Stimulated activated memory B cell treated with anti-CD40 and anti-IgM and Interleukin-4, amounts not matched to agents 10 μg/mL and 1 μg/mL and 100 μg/mL, for 72 hours (primary cell): ENCODE results near the gene LSM14A.

Experiments
- ATAC-seq: fragments of 150-1000 bp; cut with Tn5 transposase; 2 replicates; pipeline ENCODE4 v1.10.0; 2021
- H3K27ac Mint-ChIP-seq: one replicate; pipeline ENCODE4 v1.8.0; 2022; ENCODE audit warnings: mild to moderate bottlenecking, mixed read lengths
- H3K27me3 Mint-ChIP-seq: one replicate; pipeline ENCODE4 v1.8.0; 2022; ENCODE audit warnings: mixed read lengths
- H3K36me3 Mint-ChIP-seq: one replicate; pipeline ENCODE4 v1.8.0; 2022; ENCODE audit warnings: mixed read lengths
- H3K4me1 Mint-ChIP-seq: one replicate; pipeline ENCODE4 v1.8.0; 2022; ENCODE audit warnings: mixed read lengths
- H3K4me3 Mint-ChIP-seq: one replicate; pipeline ENCODE4 v1.8.0; 2022; ENCODE audit warnings: mild to moderate bottlenecking, moderate library complexity, mixed read lengths
- H3K9me3 Mint-ChIP-seq: one replicate; pipeline ENCODE4 v1.8.0; 2022; ENCODE audit warnings: mixed read lengths

Gene LSM14A

DNA sequence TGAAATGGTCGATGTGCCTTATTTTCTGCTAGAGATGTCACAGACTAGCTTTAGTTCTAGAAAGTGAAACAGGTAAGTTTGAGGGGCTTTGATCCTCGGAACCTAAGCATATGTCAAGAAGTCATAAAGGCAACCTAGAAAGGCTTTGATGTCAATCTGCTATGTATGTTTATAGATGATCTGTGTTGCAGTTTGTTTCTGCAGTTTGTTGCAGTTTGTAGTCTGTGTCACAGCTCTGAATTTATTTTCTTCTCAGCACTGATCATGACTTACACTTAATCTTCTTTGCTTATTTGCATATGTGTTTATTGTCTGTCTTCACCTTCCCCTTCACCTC lies 5.9 kb downstream of the LSM14A start:
- peaks cover 42% of the 10 kb centered on the region for H3K36me3 Mint-ChIP-seq
- H3K27ac Mint-ChIP-seq = no peak overlapping the region
- H3K4me1 Mint-ChIP-seq = peaks cover 91% of the 10 kb centered on the region

GRCh38 chr19:34179066-34179465 lies 6.8 kb downstream of the LSM14A start:
- H3K4me1 Mint-ChIP-seq = peaks cover 84% of the 10 kb centered on the region
- no peak for ATAC-seq
- no peaks in the 10 kb centered on the region for H3K9me3 Mint-ChIP-seq
- H3K27ac Mint-ChIP-seq = peak overlapping the region; percentile 58
- no peak overlapping the region for H3K4me3 Mint-ChIP-seq
- H3K36me3 Mint-ChIP-seq = peaks cover 37% of the 10 kb centered on the region
- H3K27me3 Mint-ChIP-seq = no peaks in the 10 kb centered on the region

More for the DNA sequence above, 5.9 kb downstream of the LSM14A start:
- no peaks in the 10 kb centered on the region for H3K27me3 Mint-ChIP-seq
- no peak for ATAC-seq
- H3K9me3 Mint-ChIP-seq = no peaks in the 10 kb centered on the region
- H3K4me3 Mint-ChIP-seq = peak overlapping the region; percentile 24

GRCh38 chr19:34180273-34180672 lies 8.0 kb downstream of the LSM14A start:
- Mint-ChIP-seq H3K36me3 (peaks cover 42% of the 10 kb centered on the region), H3K4me1 (peaks cover 86% of the 10 kb centered on the region), H3K27ac (peak overlapping the region; percentile 64), H3K27me3 (no peaks in the 10 kb centered on the region), H3K9me3 (no peaks in the 10 kb centered on the region), H3K4me3 (no peak overlapping the region)
- no peak for ATAC-seq

DNA sequence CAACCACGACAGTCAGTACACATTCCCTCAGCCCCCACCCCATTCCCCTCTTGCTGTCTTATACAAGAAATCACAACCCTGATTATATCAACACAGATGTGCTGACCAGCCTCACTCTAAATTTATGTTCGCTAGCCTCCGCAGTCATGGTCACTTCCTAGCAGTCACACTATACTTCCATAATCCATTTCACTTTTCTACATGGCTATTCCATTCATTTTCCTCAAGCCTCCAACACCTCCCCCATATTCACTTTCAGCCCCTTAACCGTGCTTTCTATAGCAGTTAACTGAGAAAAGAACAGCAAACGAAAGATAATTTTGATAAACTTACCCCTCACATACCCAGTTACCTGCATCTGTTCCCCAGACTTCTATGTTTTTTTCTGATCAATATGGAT lies 8.4 kb downstream of the LSM14A start:
- H3K4me3 Mint-ChIP-seq = peak overlapping the region; percentile 22
- H3K36me3 Mint-ChIP-seq = peaks cover 42% of the 10 kb centered on the region
- no peaks in the 10 kb centered on the region for H3K27me3 Mint-ChIP-seq
- peak overlapping the region; percentile 64 for H3K27ac Mint-ChIP-seq
- H3K4me1 Mint-ChIP-seq = peaks cover 86% of the 10 kb centered on the region
- ATAC-seq = no peak
- no peaks in the 10 kb centered on the region for H3K9me3 Mint-ChIP-seq

- ATAC-seq = no peak
- peak overlapping the region; percentile 22 for H3K4me3 Mint-ChIP-seq
- peaks cover 42% of the 10 kb centered on the region for H3K36me3 Mint-ChIP-seq
- peaks cover 86% of the 10 kb centered on the region for H3K4me1 Mint-ChIP-seq
- peak overlapping the region; percentile 64 for H3K27ac Mint-ChIP-seq
- no peaks in the 10 kb centered on the region for H3K27me3 Mint-ChIP-seq
- no peaks in the 10 kb centered on the region for H3K9me3 Mint-ChIP-seq
Measured at GRCh38 chr19:34181111-34181864, 9.0 kb downstream of the LSM14A start.

DNA sequence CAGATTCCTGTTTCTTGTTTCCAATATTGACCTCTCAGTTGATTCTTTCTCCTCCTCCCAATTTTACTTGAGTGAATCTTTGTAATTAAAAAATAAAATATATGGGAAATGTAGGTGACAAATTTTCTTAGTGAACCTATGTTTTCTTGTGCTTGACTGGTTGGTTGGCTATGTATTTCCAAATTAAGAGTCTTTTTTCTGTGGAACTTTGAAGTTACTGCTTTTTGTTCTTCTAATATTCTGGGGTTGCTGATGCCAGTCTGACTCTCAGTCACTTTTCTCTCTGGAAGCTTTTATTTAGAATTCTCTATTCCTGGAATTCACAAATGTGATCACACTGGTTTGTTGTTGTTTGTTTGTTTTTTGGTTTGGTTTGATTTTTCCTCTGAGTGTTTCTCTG lies 9.8 kb downstream of the LSM14A start:
- Mint-ChIP-seq H3K4me1 (peaks cover 82% of the 10 kb centered on the region), H3K4me3 (no peak overlapping the region), H3K27me3 (no peaks in the 10 kb centered on the region), H3K36me3 (peaks cover 42% of the 10 kb centered on the region), H3K9me3 (no peaks in the 10 kb centered on the region), H3K27ac (no peak overlapping the region)
- ATAC-seq = no peak

DNA sequence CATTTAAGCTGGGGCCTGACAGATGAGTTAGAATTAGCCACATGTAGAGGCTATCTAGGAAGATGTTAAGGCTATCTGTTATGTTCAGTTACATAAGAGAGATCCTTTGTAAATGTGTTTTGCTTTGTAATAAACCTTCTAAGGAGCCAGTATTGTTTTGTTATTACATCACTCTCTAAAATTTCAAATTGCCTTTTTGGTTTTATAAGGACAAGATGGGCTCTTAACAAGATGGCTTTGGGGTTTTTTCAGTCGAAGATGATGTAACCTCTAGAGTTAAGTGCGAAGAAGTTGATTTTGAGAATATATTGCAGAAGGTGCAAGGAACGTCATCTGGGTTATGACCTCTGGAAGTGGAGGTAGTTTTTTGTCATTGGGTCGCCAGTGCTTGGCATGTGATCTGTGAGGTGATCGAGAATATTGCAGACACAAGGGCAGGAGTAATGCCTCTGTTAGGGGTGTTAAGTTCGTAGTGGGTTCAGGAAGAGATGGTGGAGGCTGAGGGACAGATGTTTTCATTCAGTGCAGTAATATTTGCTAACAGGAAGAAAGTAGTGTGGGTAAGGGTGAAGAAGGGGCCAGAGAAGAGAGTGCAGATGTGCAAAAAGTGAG lies 12.7 kb downstream of the LSM14A start:
- H3K27ac Mint-ChIP-seq = peak overlapping the region; percentile 18

DNA sequence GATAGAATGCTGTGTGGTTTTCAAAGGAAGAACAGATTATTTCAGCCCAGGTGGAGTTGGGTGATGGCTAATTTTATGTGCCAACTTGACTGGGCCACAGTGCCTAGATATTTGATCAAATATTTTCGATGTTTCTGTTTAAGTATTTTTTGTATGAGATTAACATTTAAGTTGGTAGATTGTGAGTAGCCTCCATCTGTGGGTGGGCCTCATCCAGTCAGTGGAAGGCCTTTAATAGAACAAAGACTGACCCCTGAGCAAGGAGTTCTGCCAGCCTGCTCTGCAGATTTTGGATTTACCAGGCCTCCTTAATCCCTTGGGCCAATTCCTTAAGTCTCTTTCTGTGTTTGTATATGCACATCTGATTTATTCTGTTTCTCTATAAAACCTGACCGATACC lies 13.9 kb downstream of the LSM14A start:
- H3K36me3 Mint-ChIP-seq = peaks cover 24% of the 10 kb centered on the region
- H3K27me3 Mint-ChIP-seq = no peaks in the 10 kb centered on the region
- H3K27ac Mint-ChIP-seq = no peak overlapping the region
- no peaks in the 10 kb centered on the region for H3K9me3 Mint-ChIP-seq
- H3K4me1 Mint-ChIP-seq = peaks cover 81% of the 10 kb centered on the region
- no peak for ATAC-seq
- H3K4me3 Mint-ChIP-seq = no peak overlapping the region

More for the DNA sequence above, 12.7 kb downstream of the LSM14A start:
- no peaks in the 10 kb centered on the region for H3K27me3 Mint-ChIP-seq
- no peaks in the 10 kb centered on the region for H3K9me3 Mint-ChIP-seq
- H3K4me3 Mint-ChIP-seq = peak overlapping the region; percentile 12
- peaks cover 35% of the 10 kb centered on the region for H3K36me3 Mint-ChIP-seq
- no peak for ATAC-seq
- H3K4me1 Mint-ChIP-seq = peaks cover 81% of the 10 kb centered on the region

- H3K27me3 Mint-ChIP-seq = no peaks in the 10 kb centered on the region
- H3K4me3 Mint-ChIP-seq = no peak overlapping the region
- peaks cover 81% of the 10 kb centered on the region for H3K4me1 Mint-ChIP-seq
- no peak for ATAC-seq
- H3K9me3 Mint-ChIP-seq = no peaks in the 10 kb centered on the region
- H3K36me3 Mint-ChIP-seq = peaks cover 16% of the 10 kb centered on the region
- no peak overlapping the region for H3K27ac Mint-ChIP-seq
Measured at GRCh38 chr19:34187011-34187410, 14.7 kb downstream of the LSM14A start.

DNA sequence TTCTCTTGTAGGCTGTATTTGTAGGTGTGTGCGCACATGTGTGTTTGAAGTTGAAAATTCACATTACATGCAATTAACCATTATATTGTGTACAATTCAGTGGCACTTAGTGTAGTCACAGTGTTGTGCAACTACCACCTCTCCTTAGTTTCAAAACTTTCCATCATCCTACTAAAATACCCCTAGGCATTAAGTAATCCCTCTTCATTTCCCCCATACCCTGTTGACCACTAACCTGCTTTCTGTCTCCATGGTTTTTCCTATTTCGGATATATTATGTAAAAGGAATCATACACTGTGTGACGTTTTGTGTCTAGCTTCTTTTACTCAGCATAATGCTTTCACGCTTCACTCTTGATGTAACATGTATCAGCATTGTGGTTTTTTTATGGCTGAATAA lies 16.1 kb downstream of the LSM14A start:
- Mint-ChIP-seq H3K27ac (no peak overlapping the region), H3K36me3 (peaks cover 5% of the 10 kb centered on the region), H3K4me1 (peaks cover 73% of the 10 kb centered on the region), H3K9me3 (no peaks in the 10 kb centered on the region), H3K4me3 (no peak overlapping the region), H3K27me3 (no peaks in the 10 kb centered on the region)
- no peak for ATAC-seq

DNA sequence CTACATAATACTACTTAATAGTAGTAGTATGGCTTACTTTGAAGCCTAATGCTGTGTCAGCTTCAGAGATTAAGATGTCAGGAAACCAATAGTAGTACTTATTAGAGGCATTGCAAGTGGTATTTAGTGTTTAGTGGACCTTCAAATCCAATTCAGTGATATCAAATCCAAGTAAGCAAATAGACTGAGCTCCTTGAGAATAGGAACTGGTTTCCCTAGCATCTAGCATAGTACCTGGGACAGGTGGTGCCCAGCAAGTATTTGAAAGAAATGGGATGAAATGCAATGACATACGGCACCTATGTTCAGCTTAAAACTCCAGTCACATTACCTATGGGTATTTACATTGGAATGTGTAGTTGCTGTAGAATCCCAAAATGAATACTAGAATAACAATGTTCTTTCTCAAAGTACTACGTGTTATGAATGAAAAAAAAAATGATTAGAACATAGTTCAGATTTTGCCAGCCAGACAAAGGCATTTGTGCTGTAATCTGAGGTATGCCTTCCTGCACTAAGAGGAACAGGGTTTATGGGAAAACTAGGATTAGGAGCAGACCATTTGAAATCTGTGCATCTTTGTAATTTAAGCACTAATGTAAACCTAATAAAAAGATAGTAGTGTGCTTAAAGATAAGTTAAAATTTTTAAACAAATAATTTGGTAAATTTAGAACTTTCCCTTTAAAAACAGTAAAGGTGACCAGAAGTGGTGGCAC lies 17.1 kb downstream of the LSM14A start:
- Mint-ChIP-seq H3K9me3 (no peaks in the 10 kb centered on the region), H3K27me3 (no peaks in the 10 kb centered on the region), H3K4me1 (peaks cover 82% of the 10 kb centered on the region), H3K36me3 (peaks cover 5% of the 10 kb centered on the region), H3K27ac (no peak overlapping the region), H3K4me3 (no peak overlapping the region)
- no peak for ATAC-seq

DNA sequence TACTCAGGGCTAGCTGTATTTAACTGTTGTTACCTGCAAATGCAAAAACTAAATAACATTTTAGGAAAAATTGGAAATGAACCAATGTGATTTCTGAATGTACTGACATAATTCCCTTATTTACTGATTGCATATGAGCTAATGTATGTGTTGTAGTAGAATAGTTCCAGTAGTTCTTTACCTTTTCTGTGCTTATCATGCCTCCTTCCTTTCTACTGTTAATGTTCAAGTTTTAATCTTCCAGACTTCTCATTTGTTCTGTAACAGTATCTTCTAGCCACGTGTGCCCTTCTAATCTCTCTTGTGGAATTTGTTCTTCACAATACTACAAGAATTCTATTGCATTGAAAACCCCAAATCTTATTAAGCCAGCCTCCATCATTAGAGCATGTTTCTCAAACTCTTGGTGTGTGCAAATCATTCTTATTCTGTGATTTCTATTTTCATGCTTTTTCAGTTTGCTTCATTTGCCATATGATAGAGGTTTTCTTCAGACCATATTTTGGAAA lies 17.7 kb downstream of the LSM14A start:
- H3K4me3 Mint-ChIP-seq = no peak overlapping the region
- H3K27ac Mint-ChIP-seq = no peak overlapping the region
- H3K27me3 Mint-ChIP-seq = no peaks in the 10 kb centered on the region
- H3K36me3 Mint-ChIP-seq = peaks cover 4% of the 10 kb centered on the region
- H3K4me1 Mint-ChIP-seq = peaks cover 79% of the 10 kb centered on the region
- no peak for ATAC-seq
- no peaks in the 10 kb centered on the region for H3K9me3 Mint-ChIP-seq

- H3K36me3 Mint-ChIP-seq = peaks cover 7% of the 10 kb centered on the region
- no peak overlapping the region for H3K4me3 Mint-ChIP-seq
- peak overlapping the region; percentile 62 for H3K27ac Mint-ChIP-seq
- H3K27me3 Mint-ChIP-seq = no peaks in the 10 kb centered on the region
- H3K9me3 Mint-ChIP-seq = no peaks in the 10 kb centered on the region
- peaks cover 64% of the 10 kb centered on the region for H3K4me1 Mint-ChIP-seq
- ATAC-seq = no peak
Measured at GRCh38 chr19:34191355-34191962, 19.2 kb downstream of the LSM14A start.

DNA sequence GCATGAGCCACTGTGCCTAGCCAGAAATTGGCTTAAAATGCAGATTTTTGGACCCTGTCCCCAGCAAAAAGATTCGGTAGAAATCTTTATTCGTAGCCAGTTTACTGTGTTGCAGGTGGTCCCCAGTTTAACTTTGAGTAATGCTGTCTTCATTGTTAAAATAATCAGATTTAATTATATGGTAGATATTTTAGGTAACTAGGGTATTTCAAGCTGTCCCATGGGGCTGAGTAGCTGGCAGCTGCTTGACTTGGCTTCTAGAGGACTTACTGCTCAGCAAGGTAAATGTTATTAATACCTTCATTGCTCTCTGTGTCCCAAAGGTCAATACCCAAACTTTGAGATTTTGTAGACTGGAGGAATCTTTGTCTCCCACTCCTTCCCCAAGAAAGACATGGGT lies 21.1 kb downstream of the LSM14A start:
- H3K9me3 Mint-ChIP-seq = no peaks in the 10 kb centered on the region
- peak overlapping the region; percentile 55 for H3K4me3 Mint-ChIP-seq
- H3K27me3 Mint-ChIP-seq = no peaks in the 10 kb centered on the region
- H3K4me1 Mint-ChIP-seq = peaks cover 53% of the 10 kb centered on the region
- peak; percentile 70 for ATAC-seq
- H3K27ac Mint-ChIP-seq = peak overlapping the region; percentile 81
- peaks cover 12% of the 10 kb centered on the region for H3K36me3 Mint-ChIP-seq

DNA sequence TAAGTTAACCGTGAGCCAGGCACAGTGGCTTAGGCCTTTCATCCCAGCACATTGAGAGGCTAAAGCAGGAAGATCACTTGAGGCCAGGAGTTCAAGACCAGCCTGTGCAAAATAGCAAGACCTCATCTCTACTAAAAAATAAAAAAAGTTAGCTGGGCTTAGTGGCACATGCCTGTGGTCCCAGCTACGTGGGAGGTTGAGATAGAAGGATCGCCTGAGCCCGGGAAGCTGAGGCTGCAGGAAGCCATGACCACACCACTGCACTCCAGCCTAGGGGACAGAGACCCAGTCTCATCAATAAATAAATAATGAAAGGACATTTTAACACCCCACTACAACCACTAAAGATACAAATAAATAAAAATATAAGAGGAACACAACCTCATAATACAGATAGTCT lies 21.6 kb downstream of the LSM14A start:
- H3K27me3 Mint-ChIP-seq = no peaks in the 10 kb centered on the region
- peaks cover 48% of the 10 kb centered on the region for H3K4me1 Mint-ChIP-seq
- peak overlapping the region; percentile 81 for H3K27ac Mint-ChIP-seq
- H3K9me3 Mint-ChIP-seq = no peaks in the 10 kb centered on the region
- no peak for ATAC-seq
- peak overlapping the region; percentile 55 for H3K4me3 Mint-ChIP-seq
- peaks cover 12% of the 10 kb centered on the region for H3K36me3 Mint-ChIP-seq
